NCI-H2196 treated with DMSO at 0.1 percent for 48 hours (cell line): ENCODE data around the gene ALPI.
"Not testable (repeated sequence)": the region's sequence is repeated elsewhere in the genome, so short reads cannot be mapped to it uniquely, and the experiment has no call there.

Source experiments
- DNase-seq: peaks from one replicate; lab custom pipeline; 2025; ENCODE audit not compliant: unreplicated experiment; lab: John Stamatoyannopoulos, UW

The ALPI gene

GRCh38 chr2:232441147-232441651 lies 14.8 kb upstream of the ALPI start:
- no peak for DNase-seq

- not testable (repeated sequence) for DNase-seq
Observed at GRCh38 chr2:232441922-232442321, 14.0 kb upstream of the ALPI start.

- not testable (repeated sequence) for DNase-seq
Observed at GRCh38 chr2:232442431-232442830, 13.5 kb upstream of the ALPI start.

- DNase-seq, result not testable (repeated sequence)
Observed at GRCh38 chr2:232443047-232443446, 12.9 kb upstream of the ALPI start.

GRCh38 chr2:232443669-232444408 lies 12.1 kb upstream of the ALPI start:
- not testable (repeated sequence) for DNase-seq

GRCh38 chr2:232444409-232445148 lies 11.4 kb upstream of the ALPI start:
- no peak for DNase-seq

- DNase-seq, result not testable (repeated sequence)
Observed at GRCh38 chr2:232445149-232445885, 10.6 kb upstream of the ALPI start.

GRCh38 chr2:232446266-232446777 lies 9.6 kb upstream of the ALPI start:
- DNase-seq, result not testable (repeated sequence)

- DNase-seq, result no peak
Observed at GRCh38 chr2:232447091-232447620, 8.8 kb upstream of the ALPI start.

GRCh38 chr2:232447638-232448303 lies 8.2 kb upstream of the ALPI start:
- no peak for DNase-seq

- DNase-seq, result no peak
Observed at GRCh38 chr2:232448304-232448690, 7.7 kb upstream of the ALPI start.

- DNase-seq, result no peak
Observed at GRCh38 chr2:232449964-232450363, 6.0 kb upstream of the ALPI start.

- not testable (repeated sequence) for DNase-seq
Observed at GRCh38 chr2:232451645-232452044, 4.3 kb upstream of the ALPI start.

GRCh38 chr2:232454630-232455029 lies 1.3 kb upstream of the ALPI start:
- no peak for DNase-seq

- DNase-seq, result no peak
Observed at GRCh38 chr2:232456296-232457120, 555 bp downstream of the ALPI start.

GRCh38 chr2:232457121-232458011 lies 1.4 kb downstream of the ALPI start:
- DNase-seq, result no peak

- no peak for DNase-seq
Observed at GRCh38 chr2:232458051-232458660, 2.2 kb downstream of the ALPI start.
